HL-60 (cell line): ENCODE results near the gene HOXB1.

Experiments
- TF ChIP-seq, protein P1 (sequence below): IDR thresholded peaks from 2 replicates; pipeline ENCODE4 v1.6.1; 2012; ENCODE audit warnings: low read depth; ENCODE audit not compliant: insufficient replicate concordance
- TF ChIP-seq, protein P2 (sequence below): IDR thresholded peaks from one replicate; pipeline ENCODE4 v1.5.1; 2011; ENCODE audit warnings: low read length, control low read depth, inconsistent platforms; ENCODE audit not compliant: insufficient read depth

DNA sequence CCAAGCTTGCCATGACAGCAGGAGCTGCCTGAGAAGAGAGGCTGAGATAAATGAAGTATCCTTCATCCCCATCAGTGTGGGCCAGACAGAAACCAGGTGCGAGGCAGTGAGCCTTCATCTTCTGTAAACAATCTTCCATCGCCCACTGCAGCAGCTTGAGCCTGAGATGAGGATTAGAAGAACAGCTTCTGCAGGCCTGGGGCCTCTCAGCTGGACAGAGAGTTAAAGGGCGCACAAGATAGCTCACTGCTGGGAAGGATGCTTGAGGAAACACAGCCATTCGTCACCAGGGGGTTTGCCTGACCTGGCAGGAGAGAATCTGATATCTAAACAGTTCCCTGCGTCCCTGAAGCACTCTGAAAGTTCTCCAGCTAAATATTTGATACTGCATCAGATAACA is 27.1 kb downstream of the HOXB1 start:
- TF ChIP-seq, protein P1, sequence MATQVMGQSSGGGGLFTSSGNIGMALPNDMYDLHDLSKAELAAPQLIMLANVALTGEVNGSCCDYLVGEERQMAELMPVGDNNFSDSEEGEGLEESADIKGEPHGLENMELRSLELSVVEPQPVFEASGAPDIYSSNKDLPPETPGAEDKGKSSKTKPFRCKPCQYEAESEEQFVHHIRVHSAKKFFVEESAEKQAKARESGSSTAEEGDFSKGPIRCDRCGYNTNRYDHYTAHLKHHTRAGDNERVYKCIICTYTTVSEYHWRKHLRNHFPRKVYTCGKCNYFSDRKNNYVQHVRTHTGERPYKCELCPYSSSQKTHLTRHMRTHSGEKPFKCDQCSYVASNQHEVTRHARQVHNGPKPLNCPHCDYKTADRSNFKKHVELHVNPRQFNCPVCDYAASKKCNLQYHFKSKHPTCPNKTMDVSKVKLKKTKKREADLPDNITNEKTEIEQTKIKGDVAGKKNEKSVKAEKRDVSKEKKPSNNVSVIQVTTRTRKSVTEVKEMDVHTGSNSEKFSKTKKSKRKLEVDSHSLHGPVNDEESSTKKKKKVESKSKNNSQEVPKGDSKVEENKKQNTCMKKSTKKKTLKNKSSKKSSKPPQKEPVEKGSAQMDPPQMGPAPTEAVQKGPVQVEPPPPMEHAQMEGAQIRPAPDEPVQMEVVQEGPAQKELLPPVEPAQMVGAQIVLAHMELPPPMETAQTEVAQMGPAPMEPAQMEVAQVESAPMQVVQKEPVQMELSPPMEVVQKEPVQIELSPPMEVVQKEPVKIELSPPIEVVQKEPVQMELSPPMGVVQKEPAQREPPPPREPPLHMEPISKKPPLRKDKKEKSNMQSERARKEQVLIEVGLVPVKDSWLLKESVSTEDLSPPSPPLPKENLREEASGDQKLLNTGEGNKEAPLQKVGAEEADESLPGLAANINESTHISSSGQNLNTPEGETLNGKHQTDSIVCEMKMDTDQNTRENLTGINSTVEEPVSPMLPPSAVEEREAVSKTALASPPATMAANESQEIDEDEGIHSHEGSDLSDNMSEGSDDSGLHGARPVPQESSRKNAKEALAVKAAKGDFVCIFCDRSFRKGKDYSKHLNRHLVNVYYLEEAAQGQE = no peak
- TF ChIP-seq, protein P2, sequence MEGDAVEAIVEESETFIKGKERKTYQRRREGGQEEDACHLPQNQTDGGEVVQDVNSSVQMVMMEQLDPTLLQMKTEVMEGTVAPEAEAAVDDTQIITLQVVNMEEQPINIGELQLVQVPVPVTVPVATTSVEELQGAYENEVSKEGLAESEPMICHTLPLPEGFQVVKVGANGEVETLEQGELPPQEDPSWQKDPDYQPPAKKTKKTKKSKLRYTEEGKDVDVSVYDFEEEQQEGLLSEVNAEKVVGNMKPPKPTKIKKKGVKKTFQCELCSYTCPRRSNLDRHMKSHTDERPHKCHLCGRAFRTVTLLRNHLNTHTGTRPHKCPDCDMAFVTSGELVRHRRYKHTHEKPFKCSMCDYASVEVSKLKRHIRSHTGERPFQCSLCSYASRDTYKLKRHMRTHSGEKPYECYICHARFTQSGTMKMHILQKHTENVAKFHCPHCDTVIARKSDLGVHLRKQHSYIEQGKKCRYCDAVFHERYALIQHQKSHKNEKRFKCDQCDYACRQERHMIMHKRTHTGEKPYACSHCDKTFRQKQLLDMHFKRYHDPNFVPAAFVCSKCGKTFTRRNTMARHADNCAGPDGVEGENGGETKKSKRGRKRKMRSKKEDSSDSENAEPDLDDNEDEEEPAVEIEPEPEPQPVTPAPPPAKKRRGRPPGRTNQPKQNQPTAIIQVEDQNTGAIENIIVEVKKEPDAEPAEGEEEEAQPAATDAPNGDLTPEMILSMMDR = no peak
